Bone marrow (tissue), 2 donors: ENCODE results near the gene RNF223.
"Not testable (repeated sequence)": the region's sequence is repeated elsewhere in the genome, so short reads cannot be mapped to it uniquely, and the experiment has no call there.

ENCODE experiments used
- DNase-seq, 2 donors: peaks; one replicate each; lab custom pipeline; 2025; lab: John Stamatoyannopoulos, UW

The RNF223 gene

GRCh38 chr1:1087351-1088028 lies 13.4 kb upstream of the RNF223 start:
- no peak for DNase-seq

DNA sequence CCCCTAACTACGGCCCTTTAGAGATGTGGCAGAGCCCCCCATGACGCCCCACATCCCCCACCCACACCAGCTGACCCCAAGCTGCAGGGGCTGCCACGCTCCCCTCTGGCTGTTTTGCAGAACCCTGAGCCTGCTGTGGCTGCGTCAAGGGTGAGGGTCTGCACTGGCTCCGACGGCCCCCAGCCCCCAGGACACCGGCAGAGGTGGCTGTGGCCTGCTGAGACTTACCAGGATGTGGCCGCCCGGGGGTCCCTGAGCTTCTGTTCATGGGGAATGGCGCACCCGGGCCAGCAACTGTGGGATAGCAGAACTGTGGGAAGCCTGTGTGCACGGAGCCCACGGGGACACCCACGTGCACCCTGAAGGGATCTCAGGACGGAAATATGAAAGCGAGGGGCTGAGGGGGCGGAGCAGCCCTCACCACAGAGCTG lies 12.8 kb upstream of the RNF223 start:
- no peak for DNase-seq

- no peak for DNase-seq
Observed at GRCh38 chr1:1085911-1086841, 12.1 kb upstream of the RNF223 start.

- no peak for DNase-seq
Observed at GRCh38 chr1:1085171-1085841, 11.2 kb upstream of the RNF223 start.

DNA sequence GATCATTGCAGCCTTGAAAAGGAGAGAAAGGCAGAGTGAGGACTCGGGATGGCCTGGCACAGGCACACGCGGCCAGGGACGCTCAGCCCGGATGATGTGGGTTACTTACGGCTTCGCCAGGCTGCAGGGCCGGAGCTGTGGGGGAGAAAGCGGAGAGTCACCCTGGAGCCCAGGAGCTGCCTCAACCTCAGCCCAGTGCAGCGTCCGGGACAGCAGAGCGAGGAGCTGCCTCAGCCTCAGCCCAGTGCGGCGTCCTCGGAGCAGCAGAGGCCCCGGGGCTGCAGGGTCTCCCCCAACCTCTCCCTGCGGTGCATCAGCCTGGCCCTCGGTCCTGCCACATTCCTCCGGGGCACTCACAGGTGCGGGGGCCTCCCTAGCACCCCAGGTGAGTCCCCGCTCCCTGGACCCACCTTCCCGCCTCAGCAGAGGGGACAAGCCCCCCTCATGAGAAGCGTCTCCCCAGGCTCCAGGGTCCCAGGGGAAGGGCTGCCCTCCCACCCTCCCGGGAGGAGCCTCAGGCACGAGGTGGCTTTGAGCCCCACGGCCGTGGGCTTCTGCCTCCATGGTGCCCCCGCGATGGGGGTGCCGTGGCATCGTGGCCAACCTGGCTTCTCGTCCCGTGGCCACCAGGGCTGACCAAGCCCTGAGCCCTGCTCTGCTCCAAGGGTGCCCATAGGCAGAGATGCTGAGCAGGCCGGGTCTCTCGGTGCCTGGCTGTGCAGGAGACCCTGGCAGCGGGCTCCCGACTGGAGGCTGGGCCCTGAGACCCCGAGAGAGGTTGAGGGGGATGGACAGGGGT lies 10.5 kb upstream of the RNF223 start:
- no peak for DNase-seq

- no peak for DNase-seq
Observed at GRCh38 chr1:1083416-1084371, 9.6 kb upstream of the RNF223 start.

DNA sequence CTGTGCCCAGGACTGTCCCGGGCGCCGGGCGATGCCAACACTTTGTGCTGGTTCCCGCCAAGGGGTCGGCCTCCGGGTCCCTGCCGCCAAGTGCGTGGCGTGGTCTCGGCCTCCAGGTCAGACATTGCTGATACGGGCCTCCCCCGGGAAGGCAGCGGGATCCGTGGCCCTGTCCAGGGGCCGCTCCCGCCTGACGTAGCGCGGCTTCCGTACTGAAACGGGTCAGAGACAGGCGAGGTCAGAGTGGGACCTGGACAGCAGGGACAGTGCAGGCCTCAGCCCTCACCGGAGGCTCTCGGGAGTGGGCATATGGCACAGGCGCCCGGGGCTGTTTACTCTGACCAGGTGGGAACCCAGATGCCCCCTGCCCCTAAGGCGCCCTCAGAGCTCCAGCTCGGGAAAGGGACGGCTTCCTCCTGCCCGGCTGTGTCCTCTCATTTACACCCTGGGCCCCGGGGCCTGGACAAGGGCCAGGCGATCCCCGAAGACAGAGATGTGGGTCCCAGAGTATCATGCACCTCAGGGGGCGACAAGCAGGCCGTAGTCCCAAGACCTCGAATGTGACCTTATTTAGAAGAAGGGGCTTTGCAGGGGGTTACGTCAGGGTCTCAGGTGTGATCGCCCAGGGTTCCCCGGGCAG lies 8.8 kb upstream of the RNF223 start:
- no peak for DNase-seq

GRCh38 chr1:1082239-1082775 lies 8.2 kb upstream of the RNF223 start:
- no peak for DNase-seq

GRCh38 chr1:1081311-1082238 lies 7.5 kb upstream of the RNF223 start:
- no peak for DNase-seq

- no peak for DNase-seq
Observed at GRCh38 chr1:1080951-1081310, 6.8 kb upstream of the RNF223 start.

DNA sequence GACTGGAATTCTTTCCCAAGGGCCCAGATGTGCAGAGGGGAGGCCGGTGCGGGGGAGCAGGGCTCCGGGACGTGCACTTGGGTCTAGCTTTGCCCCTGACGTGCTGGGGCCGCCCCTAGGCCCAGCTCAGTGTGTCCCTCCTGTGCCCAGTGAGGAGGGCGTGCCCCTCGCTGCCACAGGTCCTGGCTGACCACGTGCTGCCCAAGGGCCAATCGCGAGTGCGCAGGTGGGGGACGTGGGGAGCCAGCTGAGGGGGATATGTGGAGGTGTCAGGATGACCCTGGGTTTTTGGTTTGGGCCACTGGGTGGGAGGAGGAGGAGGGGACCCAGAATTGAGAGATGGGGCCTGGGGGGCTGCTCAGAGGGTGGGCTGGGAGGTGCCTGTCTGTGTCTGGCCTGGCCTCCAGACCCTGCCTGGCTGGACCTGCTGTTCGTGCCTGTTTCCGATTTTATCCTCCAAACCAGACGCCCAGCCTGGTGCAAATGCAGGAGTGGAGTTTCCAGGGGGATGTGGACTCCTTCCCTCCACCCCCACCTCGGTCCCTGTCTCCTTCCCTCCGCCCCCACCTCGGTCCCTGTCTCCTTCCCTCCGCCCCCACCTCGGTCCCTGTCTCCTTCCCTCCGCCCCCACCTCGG lies 6.1 kb upstream of the RNF223 start:
- DNase-seq, result no peak

DNA sequence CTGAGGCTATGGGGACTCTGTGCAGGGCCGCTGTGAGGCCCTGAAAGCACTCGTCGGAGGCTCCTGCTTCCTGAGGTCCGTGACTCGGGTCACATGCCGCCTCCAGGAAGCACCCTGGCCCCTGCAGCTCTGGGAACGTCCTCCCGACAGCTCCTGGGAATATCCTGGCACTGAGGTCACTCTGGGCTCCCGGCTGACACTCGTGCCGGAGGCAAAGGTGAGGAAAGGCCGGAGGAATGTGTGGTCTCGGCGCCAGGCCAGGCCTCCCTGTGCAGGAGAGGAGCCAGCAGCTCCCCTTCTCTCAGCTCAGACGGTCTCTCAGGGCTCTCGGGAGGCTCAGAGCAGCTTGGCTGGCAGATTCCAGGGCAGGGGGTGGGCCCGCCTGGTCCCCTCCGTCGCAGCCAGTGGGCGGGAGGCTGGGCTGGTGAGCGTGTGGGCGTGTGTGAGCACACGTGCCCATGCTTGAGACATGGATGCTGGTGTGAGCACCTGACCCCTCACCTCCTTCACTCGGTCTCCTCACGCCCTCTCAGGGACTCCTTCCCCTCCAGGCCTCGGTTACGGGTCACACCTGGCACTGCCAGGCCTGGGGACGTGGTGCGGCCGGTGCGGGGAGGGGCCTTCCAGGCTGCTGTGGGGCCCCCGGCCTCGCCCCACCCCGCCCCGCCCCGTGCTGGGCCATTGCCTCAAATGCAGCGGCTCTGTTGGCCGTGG lies 5.5 kb upstream of the RNF223 start:
- DNase-seq, result no peak

GRCh38 chr1:1077396-1077795 lies 3.3 kb upstream of the RNF223 start:
- DNase-seq, result not testable (repeated sequence)

GRCh38 chr1:1075148-1075935 lies 1.2 kb upstream of the RNF223 start:
- DNase-seq, result no peak

DNA sequence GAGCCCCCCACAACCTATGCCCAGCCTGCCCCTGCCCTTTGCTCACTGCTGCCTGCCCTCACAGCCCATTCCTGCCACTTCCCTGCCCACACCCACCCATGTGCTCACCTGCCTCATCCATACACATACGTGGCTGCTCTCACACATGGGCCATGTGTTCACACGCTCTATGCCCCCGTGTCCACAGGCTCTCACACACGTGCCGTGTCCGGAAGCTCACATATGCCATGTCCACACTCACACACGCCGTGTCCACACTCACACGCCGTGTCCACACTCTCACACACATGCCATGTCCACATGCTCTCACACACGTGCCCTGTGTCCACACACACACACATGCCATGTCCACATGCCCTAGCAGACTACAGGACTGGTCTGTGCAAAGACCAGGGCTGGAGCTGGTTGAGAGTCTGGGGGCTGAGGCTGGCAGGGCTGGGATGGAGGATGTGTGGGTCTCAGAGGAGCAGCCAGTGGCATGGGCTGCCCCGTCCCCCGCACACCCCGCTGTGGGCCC lies 583 bp upstream of the RNF223 start:
- DNase-seq, result no peak

- DNase-seq, result no peak
Observed at GRCh38 chr1:1072849-1073742, 1.0 kb downstream of the RNF223 start.
